ENCODE measurements around the gene OGDH.

DNA sequence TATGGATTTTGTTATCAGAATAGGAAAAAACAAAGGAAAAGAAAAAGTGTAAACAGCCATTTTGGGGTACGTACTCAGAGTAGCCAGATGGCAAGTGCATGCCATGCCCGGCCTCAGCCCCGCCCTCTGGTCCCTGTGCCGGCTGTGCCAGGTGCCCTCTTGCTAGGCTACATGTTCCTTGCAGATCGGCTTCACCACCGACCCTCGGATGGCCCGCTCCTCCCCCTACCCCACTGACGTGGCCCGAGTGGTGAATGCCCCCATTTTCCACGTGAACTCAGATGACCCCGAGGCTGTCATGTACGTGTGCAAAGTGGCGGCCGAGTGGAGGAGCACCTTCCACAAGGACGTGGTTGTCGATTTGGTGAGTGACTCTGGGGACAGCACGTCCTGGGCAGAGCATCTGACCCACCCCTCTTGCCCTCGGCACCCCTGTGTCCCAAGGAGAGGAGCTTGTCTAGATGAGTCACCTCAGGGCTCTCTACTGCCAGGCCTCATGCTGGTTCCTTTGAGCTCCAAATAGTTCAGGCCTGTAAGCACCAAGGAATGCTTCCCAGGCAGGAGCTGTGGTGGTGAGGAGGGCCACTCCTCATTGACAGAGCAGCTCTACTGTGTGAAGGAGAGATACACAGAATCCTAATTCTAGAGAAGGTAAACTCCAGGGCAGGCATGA, 87.3 kb downstream of the OGDH start:
- TF ChIP-seq, protein P1, sequence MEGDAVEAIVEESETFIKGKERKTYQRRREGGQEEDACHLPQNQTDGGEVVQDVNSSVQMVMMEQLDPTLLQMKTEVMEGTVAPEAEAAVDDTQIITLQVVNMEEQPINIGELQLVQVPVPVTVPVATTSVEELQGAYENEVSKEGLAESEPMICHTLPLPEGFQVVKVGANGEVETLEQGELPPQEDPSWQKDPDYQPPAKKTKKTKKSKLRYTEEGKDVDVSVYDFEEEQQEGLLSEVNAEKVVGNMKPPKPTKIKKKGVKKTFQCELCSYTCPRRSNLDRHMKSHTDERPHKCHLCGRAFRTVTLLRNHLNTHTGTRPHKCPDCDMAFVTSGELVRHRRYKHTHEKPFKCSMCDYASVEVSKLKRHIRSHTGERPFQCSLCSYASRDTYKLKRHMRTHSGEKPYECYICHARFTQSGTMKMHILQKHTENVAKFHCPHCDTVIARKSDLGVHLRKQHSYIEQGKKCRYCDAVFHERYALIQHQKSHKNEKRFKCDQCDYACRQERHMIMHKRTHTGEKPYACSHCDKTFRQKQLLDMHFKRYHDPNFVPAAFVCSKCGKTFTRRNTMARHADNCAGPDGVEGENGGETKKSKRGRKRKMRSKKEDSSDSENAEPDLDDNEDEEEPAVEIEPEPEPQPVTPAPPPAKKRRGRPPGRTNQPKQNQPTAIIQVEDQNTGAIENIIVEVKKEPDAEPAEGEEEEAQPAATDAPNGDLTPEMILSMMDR (IDR thresholded peaks at IDR 0.05; ENCODE audit: insufficient read depth, low read depth, low read length) = no peak
- no peak for TF ChIP-seq EZH2 (IDR thresholded peaks at IDR 0.05; ENCODE audit: insufficient read depth, low read length)
